H1 (cell line): ENCODE measurements around the gene RPS6KB2. TPM values are rescaled to one million over a fixed set of nuclear protein-coding genes. Genes with fewer than 3 reads are reported as not detected.

Experiments
- CTCF ChIP-seq, 3 experiments: IDR thresholded peaks; 1 replicate in 2 of 3; 2 replicates in 1 of 3; pipeline versions ENCODE4 v1.5.1 to v1.6.1; 2011; ENCODE audit warnings: low read length in 3 of 3, mild to moderate bottlenecking in 3 of 3, inconsistent platforms in 2 of 3, low read depth in 1 of 3, moderate library complexity in 1 of 3; ENCODE audit not compliant: insufficient read depth in 1 of 3; ENCODE audit errors: control extremely low read depth in 1 of 3
- polyA plus RNA-seq, 7 experiments: library from polyadenylated mRNA; depleted of rRNA in 3 of 7; stranded (reverse) in 5 of 7; unstranded in 2 of 7; fragments of >200 nt in 5 of 7; fragments of 200-250 nt in 2 of 7; gene quantifications; 1 replicate in 5 of 7; 2 replicates in 1 of 7; 4 replicates in 1 of 7; pipeline versions ENCODE4 v1.2.1 to v1.2.3, GENCODE V29; 2011 to 2013; ENCODE audit warnings: missing spikeins in 2 of 7, mixed read lengths in 2 of 7
- total RNA-seq: library from RNA; stranded (reverse); fragmentation: NEBNext Ultra II Directional; extraction: Animal tissue kit (Norgen Biotek cat#: 25700); gene quantifications from 2 replicates; pipeline ENCODE4 v1.2.1, GENCODE V29; 2021

RPS6KB2 gene
- total and polyA plus RNA-seq, 2 of the 8 experiments (the other 6 are each of a cell fraction or from before 2014, with no cell fraction given): 41.0 to 47.1 TPM

DNA sequence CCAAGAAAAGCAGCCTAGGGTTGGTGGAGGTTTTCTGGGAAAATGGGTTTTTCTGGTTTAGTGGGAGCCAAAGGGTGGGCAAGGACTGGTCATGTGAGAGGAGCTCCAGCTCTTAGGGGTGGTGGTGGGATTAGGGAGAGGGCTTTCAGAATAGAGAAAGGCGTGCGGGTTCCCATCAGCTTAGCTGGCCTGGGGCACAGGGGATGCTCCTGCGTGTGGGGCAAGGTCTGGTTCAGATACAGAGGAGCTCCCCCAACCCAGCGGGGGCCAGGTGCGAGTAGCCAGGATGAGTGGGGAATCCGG is 40.1 kb downstream of the RPS6KB2 start (continued):
- no peak for TF ChIP-seq CTCF (IDR thresholded peaks at IDR 0.05; ENCODE audit: control extremely low read depth in 1 of 3, insufficient read depth in 1 of 3, low read depth in 1 of 3, low read length in 3 of 3)
